Neuronal stem cell (in vitro differentiated cells): Measurements from ENCODE around the gene SLC26A6.
A peak's percentile ranks its signal among the peaks of the same experiment; 100 is the strongest.

ENCODE experiments used
- DNase-seq: peaks from one replicate; pipeline ENCODE4 v3.0.0-alpha.2; 2013; ENCODE audit warnings: low spot score
- H2AFZ ChIP-seq: one replicate; pipeline ENCODE4 v1.6.1; 2013; ENCODE audit warnings: mild to moderate bottlenecking, low read length, inconsistent platforms
- H2AK5ac ChIP-seq: 2 replicates; pipeline ENCODE4 v1.6.1; 2013; ENCODE audit warnings: low read depth, mild to moderate bottlenecking, inconsistent platforms, low read length, moderate library complexity, mixed read lengths
- H2BK120ac ChIP-seq: 2 replicates; pipeline ENCODE4 v1.6.1; 2013; ENCODE audit warnings: low read depth, mild to moderate bottlenecking, inconsistent platforms, low read length, moderate library complexity, mixed read lengths
- H2BK12ac ChIP-seq: one replicate; pipeline ENCODE4 v1.6.1; 2013; ENCODE audit warnings: low read length, inconsistent platforms
- H2BK15ac ChIP-seq: 2 replicates; pipeline ENCODE4 v1.6.1; 2013; ENCODE audit warnings: mild to moderate bottlenecking, low read length, inconsistent platforms, mixed read lengths
- H2BK5ac ChIP-seq: one replicate; pipeline ENCODE4 v1.6.1; 2013; ENCODE audit warnings: inconsistent platforms, mild to moderate bottlenecking, low read length, moderate library complexity
- H3K14ac ChIP-seq: one replicate; pipeline ENCODE4 v1.6.1; 2013; ENCODE audit warnings: low read length, inconsistent platforms
- H3K18ac ChIP-seq: 2 replicates; pipeline ENCODE4 v1.6.1; 2013; ENCODE audit warnings: low read length, inconsistent platforms
- H3K23ac ChIP-seq: 2 replicates; pipeline ENCODE4 v1.6.1; 2013; ENCODE audit warnings: low read depth, mild to moderate bottlenecking, mixed read lengths, low read length, inconsistent platforms; ENCODE audit not compliant: poor library complexity
- H3K27ac ChIP-seq: replicated peaks from 3 replicates; pipeline ENCODE4 v1.5.1; 2013; ENCODE audit warnings: low read length, inconsistent platforms
- H3K27me3 ChIP-seq, 3 experiments: 2 replicates each; pipeline ENCODE4 v1.6.1; 2013; ENCODE audit warnings: low read length in 3 of 3, mild to moderate bottlenecking in 2 of 3, inconsistent platforms in 1 of 3, low read depth in 1 of 3, mixed read lengths in 1 of 3, moderate library complexity in 1 of 3; ENCODE audit not compliant: control insufficient read depth in 3 of 3, insufficient read depth in 3 of 3
- H3K36me3 ChIP-seq, 2 donors: replicated peaks in 1 of 2; 2 replicates each; pipeline ENCODE4 v1.6.1; 2013; ENCODE audit warnings: low read length in 2 of 2; ENCODE audit not compliant: control insufficient read depth in 2 of 2, insufficient read depth in 2 of 2
- H3K4ac ChIP-seq: 2 replicates; pipeline ENCODE4 v1.6.1; 2013; ENCODE audit warnings: inconsistent platforms, mild to moderate bottlenecking, low read length, moderate library complexity
- H3K4me1 ChIP-seq, 2 donors: 1 replicate in 1 of 2; 2 replicates in 1 of 2; pipeline ENCODE4 v1.6.1; 2013; ENCODE audit warnings: low read length in 2 of 2, low read depth in 1 of 2; ENCODE audit not compliant: control insufficient read depth in 2 of 2, insufficient read depth in 1 of 2
- H3K4me2 ChIP-seq: one replicate; pipeline ENCODE4 v1.6.1; 2013; ENCODE audit warnings: mild to moderate bottlenecking, low read length, inconsistent platforms; ENCODE audit not compliant: insufficient read depth, poor library complexity, severe bottlenecking
- H3K4me3 ChIP-seq, 2 donors: 2 replicates each; pipeline ENCODE4 v1.5.1; 2013; ENCODE audit warnings: low read length in 2 of 2, mild to moderate bottlenecking in 2 of 2, inconsistent platforms in 1 of 2, moderate library complexity in 1 of 2
- H3K79me1 ChIP-seq: one replicate; pipeline ENCODE4 v1.6.1; 2013; ENCODE audit warnings: low read depth, mild to moderate bottlenecking, inconsistent platforms, low read length, moderate library complexity
- H3K9ac ChIP-seq: one replicate; pipeline ENCODE4 v1.6.1; 2013; ENCODE audit warnings: mild to moderate bottlenecking, low read depth, low read length, inconsistent platforms; ENCODE audit not compliant: poor library complexity
- H3K9me3 ChIP-seq, 2 donors: replicated peaks in 1 of 2; 2 replicates each; pipeline versions ENCODE3 to v1.6.1; 2013; ENCODE audit warnings: low read length in 2 of 2, mild to moderate bottlenecking in 2 of 2, inconsistent platforms in 1 of 2, low read depth in 1 of 2, mixed read lengths in 1 of 2, moderate library complexity in 1 of 2; ENCODE audit not compliant: control insufficient read depth in 2 of 2, insufficient read depth in 1 of 2
- H4K8ac ChIP-seq: one replicate; pipeline ENCODE4 v1.6.1; 2013; ENCODE audit warnings: low read depth, mild to moderate bottlenecking, inconsistent platforms, low read length, moderate library complexity
- H4K91ac ChIP-seq: one replicate; pipeline ENCODE4 v1.6.1; 2013; ENCODE audit warnings: low read length, low read depth, mild to moderate bottlenecking, inconsistent platforms; ENCODE audit not compliant: poor library complexity
- WGBS, 2 donors: extraction: QIAGEN DNeasy Blood & Tissue Kit; methylation state at CpG; one replicate each; pipeline ENCODE4 v1.1.7; 2013; ENCODE audit warnings: missing lambda C conversion rate in 2 of 2, mixed read lengths in 1 of 2; ENCODE audit not compliant: insufficient read length in 2 of 2, insufficient replicate concordance in 1 of 2; ENCODE audit errors: extremely low coverage in 2 of 2; 5-methylcytosine and 5-hydroxymethylcytosine counted together

SLC26A6 gene

DNA sequence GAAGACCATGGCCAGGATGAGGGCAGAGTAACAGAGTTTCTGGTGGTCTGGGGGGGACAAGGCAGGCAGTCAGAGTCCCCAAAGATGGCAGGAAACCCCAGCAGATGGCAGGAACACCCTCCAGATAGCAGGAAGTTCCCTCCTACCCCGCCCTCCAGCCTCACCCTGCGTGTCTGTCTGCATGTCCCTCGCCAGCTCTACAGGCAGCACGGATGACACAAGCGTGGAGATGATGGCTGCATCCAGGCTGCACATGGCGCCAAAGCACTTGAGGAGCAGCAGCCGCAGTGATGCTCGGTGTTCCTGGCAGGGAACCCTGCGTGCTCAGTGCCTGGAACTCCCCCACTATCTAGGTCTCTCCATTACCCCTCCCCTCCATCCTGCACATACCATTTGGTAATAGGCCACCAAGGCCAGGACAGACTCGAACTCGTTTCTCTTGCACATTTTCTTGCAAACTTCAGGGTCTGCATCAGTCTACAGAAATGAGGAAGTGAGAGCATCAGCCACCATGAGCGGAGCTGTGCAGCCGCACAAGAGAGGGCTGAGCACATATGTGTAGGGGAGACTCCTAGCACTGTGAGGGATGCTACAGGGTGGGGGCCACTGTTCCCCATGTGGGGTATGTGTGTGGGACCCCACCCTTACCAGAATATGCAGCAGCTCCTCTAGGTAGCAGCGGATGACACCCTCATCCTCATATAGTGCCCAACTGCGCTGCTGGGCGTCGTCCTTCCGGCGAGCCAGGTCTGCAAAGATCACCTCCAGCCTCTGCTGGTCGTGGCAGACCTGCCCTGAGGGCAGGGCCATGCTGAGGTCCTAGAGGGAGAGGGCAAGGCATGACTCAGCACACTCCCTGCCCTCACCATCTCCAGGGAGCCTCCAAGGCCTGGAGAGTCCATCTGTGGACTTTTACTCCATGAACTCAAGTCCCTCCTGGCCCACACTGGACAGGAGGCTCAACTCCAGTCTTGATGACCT is 44.4 kb upstream of the SLC26A6 start:
- Histone ChIP-seq H2BK120ac (no peak overlapping the region), H4K91ac (no peak overlapping the region), H3K36me3 (peaks cover 61 to 82% of the 10 kb centered on the region in 2 donors), H4K8ac (no peak overlapping the region), H3K27me3 (no peaks in the 10 kb centered on the region), H2BK5ac (no peak overlapping the region), H3K23ac (no peak overlapping the region), H2BK15ac (no peak overlapping the region), H2AFZ (no peak overlapping the region), H3K9ac (no peak overlapping the region), H3K27ac (no peak overlapping the region), H3K4ac (no peak overlapping the region), H3K79me1 (no peaks in the 10 kb centered on the region), H3K4me2 (no peak overlapping the region), H2BK12ac (no peak overlapping the region), H3K4me1 (peaks cover 2 to 7% of the 10 kb centered on the region in 2 donors), H3K14ac (no peak overlapping the region), H3K9me3 (no peaks in the 10 kb centered on the region), H3K4me3 (no peak overlapping the region), H2AK5ac (no peak overlapping the region), H3K18ac (no peak overlapping the region)
- WGBS, 2 donors = no CpG with 5 or more reads among the region's 20 CpGs
- no peak for DNase-seq

DNA sequence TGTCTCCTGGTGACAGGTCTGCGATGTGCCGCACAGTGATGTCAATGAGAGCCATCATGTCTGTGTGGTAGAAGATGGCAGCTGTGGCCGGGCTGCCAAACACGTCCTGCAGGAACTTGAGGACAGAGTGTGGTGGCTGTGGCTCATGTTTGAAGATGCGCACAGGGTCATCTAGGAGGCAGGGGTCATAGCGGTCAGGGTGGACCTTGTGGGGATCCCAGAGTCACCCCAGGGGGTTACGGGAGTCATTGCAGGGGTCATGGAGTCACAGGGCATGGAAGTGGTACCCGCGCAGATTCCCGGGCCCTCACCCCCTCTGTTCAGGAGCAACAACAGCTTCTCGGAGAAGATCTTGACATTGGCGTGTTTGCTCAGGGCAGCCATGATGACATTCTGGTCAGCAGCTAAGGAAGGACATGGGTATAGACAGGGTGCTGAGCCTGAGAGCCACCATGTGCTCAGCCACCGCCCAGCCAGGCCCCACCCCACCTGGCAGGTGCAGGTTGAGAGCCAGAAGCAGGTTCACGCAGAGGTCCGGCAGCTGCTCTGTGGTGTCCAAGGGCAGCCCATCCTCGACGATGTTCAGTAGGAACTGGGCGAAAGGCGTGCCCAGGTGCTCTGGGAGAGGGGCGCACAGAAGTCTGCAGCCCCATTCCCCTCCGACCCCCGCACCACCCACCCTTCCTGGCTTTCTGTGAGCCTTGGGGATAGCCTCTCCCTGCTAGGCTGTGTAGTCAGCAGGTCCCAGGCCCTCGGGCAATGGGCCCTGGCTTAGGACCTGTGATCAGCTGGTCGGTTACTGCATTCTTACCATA is 43.5 kb upstream of the SLC26A6 start:
- Histone ChIP-seq H3K4me1 (peaks cover 0 to 3% of the 10 kb centered on the region in 2 donors), H2BK12ac (no peak overlapping the region), H2BK15ac (no peak overlapping the region), H2BK120ac (no peak overlapping the region), H3K9ac (no peak overlapping the region), H3K4me3 (no peak overlapping the region), H3K14ac (no peak overlapping the region), H3K27me3 (no peaks in the 10 kb centered on the region), H3K79me1 (no peaks in the 10 kb centered on the region), H3K4ac (no peak overlapping the region), H3K27ac (no peak overlapping the region), H4K91ac (no peak overlapping the region), H3K4me2 (no peak overlapping the region), H2AFZ (no peak overlapping the region), H3K36me3 (peaks cover 68 to 91% of the 10 kb centered on the region in 2 donors), H2AK5ac (no peak overlapping the region), H3K9me3 (no peaks in the 10 kb centered on the region), H4K8ac (no peak overlapping the region), H2BK5ac (no peak overlapping the region), H3K18ac (no peak overlapping the region), H3K23ac (peak overlapping the region; percentile 34)
- no peak for DNase-seq
- WGBS, 2 donors = no CpG with 5 or more reads among the region's 24 CpGs

- DNase-seq = no peak
- Histone ChIP-seq H2BK120ac (no peak overlapping the region), H3K36me3 (peaks cover 68 to 88% of the 10 kb centered on the region in 2 donors), H3K18ac (no peak overlapping the region), H3K79me1 (no peaks in the 10 kb centered on the region), H3K14ac (no peak overlapping the region), H3K4ac (no peak overlapping the region), H3K27me3 (no peaks in the 10 kb centered on the region), H3K4me3 (no peak overlapping the region), H3K9ac (no peak overlapping the region), H4K8ac (no peak overlapping the region), H2BK12ac (no peak overlapping the region), H4K91ac (no peak overlapping the region), H2AFZ (no peak overlapping the region), H2BK15ac (no peak overlapping the region), H3K4me2 (no peak overlapping the region), H3K9me3 (no peaks in the 10 kb centered on the region), H2AK5ac (no peak overlapping the region), H2BK5ac (no peak overlapping the region), H3K4me1 (no peaks in the 10 kb centered on the region), H3K27ac (no peak overlapping the region), H3K23ac (peak overlapping the region; percentile 34)
- WGBS, 2 donors = no CpG with 5 or more reads among the region's 4 CpGs
Observed at GRCh38 chr3:48678056-48678455, 42.8 kb upstream of the SLC26A6 start.

GRCh38 chr3:48674505-48674904 is 39.2 kb upstream of the SLC26A6 start:
- WGBS, 2 donors = no CpG with 5 or more reads among the region's 9 CpGs

More at GRCh38 chr3:48674505-48674904, 39.2 kb upstream of the SLC26A6 start:
- H2AK5ac ChIP-seq = no peak overlapping the region
- no peak overlapping the region for H2BK5ac ChIP-seq
- peaks cover 50 to 78% of the 10 kb centered on the region in 2 donors for H3K36me3 ChIP-seq
- no peak overlapping the region for H3K14ac ChIP-seq
- peaks cover 0 to 2% of the 10 kb centered on the region in 2 donors for H3K9me3 ChIP-seq
- no peak overlapping the region for H2BK12ac ChIP-seq
- H3K27me3 ChIP-seq = no peaks in the 10 kb centered on the region
- no peak overlapping the region for H4K8ac ChIP-seq
- H3K9ac ChIP-seq = no peak overlapping the region
- no peak overlapping the region for H3K4me3 ChIP-seq
- peak overlapping the region; percentile 91 for H3K4ac ChIP-seq
- H3K79me1 ChIP-seq = no peaks in the 10 kb centered on the region
- no peak overlapping the region for H3K27ac ChIP-seq
- H3K4me1 ChIP-seq = no peaks in the 10 kb centered on the region
- H2BK15ac ChIP-seq = no peak overlapping the region
- H3K18ac ChIP-seq = no peak overlapping the region
- no peak overlapping the region for H2BK120ac ChIP-seq
- H4K91ac ChIP-seq = no peak overlapping the region
- H3K23ac ChIP-seq = peak overlapping the region; percentile 70
- no peak for DNase-seq
- no peak overlapping the region for H3K4me2 ChIP-seq
- no peak overlapping the region for H2AFZ ChIP-seq
